ENCODE results near the gene RABEP2. TPM values are rescaled to one million over a fixed set of nuclear protein-coding genes. Genes with fewer than 3 reads are reported as not detected.

The RABEP2 gene
- total and polyA plus RNA-seq, 9 of the 15 experiments (the other 6 are each of a cell fraction or from before 2014, with no cell fraction given) = 0.15 to 13.4 (median 3.5) TPM

GRCh38 chr16:28925386-28926228 is 569 bp upstream of the RABEP2 start (continued):
- no peak for TF ChIP-seq ATF1 (CRISPR knock-in tag; IDR thresholded peaks at IDR 0.05)
- TF ChIP-seq ATF1 (tag; IDR thresholded peaks at IDR 0.05) = peak; percentile 58
- TF ChIP-seq WHSC1 (IDR thresholded peaks at IDR 0.05; ENCODE audit: low read length) = no peak
- TF ChIP-seq USF2 (CRISPR knock-in tag; IDR thresholded peaks at IDR 0.05) = no peak
- TF ChIP-seq FOXJ3 (CRISPR knock-in tag; IDR thresholded peaks at IDR 0.05) = no peak
- TF ChIP-seq ESRRA (IDR thresholded peaks at IDR 0.05; ENCODE audit: borderline replicate concordance, low read depth) = peak; percentile 94
- TF ChIP-seq ETV1 (tag; conservative IDR thresholded peaks at IDR 0.05; ENCODE audit: low read depth) = peak; percentile 86
- TF ChIP-seq CTBP1 (IDR thresholded peaks at IDR 0.05; ENCODE audit: borderline replicate concordance) = peak; percentile 72; the same call in 1 of the 2 replicates
- peak; percentile 81 for TF ChIP-seq EP300 (IDR thresholded peaks at IDR 0.05; ENCODE audit: low read length)
- 0 out of 2 replicates have a peak, but pooled peaks have one; percentile 28 for TF ChIP-seq E2F3 (CRISPR knock-in tag; IDR thresholded peaks at IDR 0.05)
- no peak for TF ChIP-seq RFX5 (IDR thresholded peaks at IDR 0.05; ENCODE audit: low read depth, low read length)
- no peak for TF ChIP-seq CREBBP (IDR thresholded peaks at IDR 0.05; ENCODE audit: low read depth, low read length)
- TF ChIP-seq ZNF282 (CRISPR knock-in tag; IDR thresholded peaks at IDR 0.05) = no peak
- no peak for TF ChIP-seq ELK3 (CRISPR knock-in tag; IDR thresholded peaks at IDR 0.05)
- peak; percentile 76 for TF ChIP-seq ETV5 (CRISPR knock-in tag; IDR thresholded peaks at IDR 0.05; ENCODE audit: low read depth)
- no peak for TF ChIP-seq SIRT6 (IDR thresholded peaks at IDR 0.05; ENCODE audit: low read depth, low read length)
- no peak for TF ChIP-seq TAF15 (IDR thresholded peaks at IDR 0.05; ENCODE audit: low read depth, low read length)
- TF ChIP-seq ARID3B (CRISPR knock-in tag; IDR thresholded peaks at IDR 0.05; ENCODE audit: borderline replicate concordance) = no peak
- TF ChIP-seq ZHX1 (conservative IDR thresholded peaks at IDR 0.05; ENCODE audit: low read length) = no peak
- TF ChIP-seq SLC30A9 (CRISPR knock-in tag; IDR thresholded peaks at IDR 0.05) = no peak
- no peak for TF ChIP-seq RNF219 (CRISPR knock-in tag; IDR thresholded peaks at IDR 0.05)
